SK-N-MC (cell line): ENCODE measurements around the gene CDK12.

Source experiments
- EZH2 ChIP-seq: fragments of 200-600 bp; sonication (generic); IDR thresholded peaks from one replicate; pipeline ENCODE4 v1.6.1; 2017; ENCODE audit warnings: antibody characterized with exemption
- POLR2AphosphoS5 ChIP-seq: IDR thresholded peaks from 2 replicates; pipeline ENCODE4 v1.6.1; 2012; ENCODE audit warnings: mild to moderate bottlenecking, low read depth, low read length, borderline replicate concordance

DNA sequence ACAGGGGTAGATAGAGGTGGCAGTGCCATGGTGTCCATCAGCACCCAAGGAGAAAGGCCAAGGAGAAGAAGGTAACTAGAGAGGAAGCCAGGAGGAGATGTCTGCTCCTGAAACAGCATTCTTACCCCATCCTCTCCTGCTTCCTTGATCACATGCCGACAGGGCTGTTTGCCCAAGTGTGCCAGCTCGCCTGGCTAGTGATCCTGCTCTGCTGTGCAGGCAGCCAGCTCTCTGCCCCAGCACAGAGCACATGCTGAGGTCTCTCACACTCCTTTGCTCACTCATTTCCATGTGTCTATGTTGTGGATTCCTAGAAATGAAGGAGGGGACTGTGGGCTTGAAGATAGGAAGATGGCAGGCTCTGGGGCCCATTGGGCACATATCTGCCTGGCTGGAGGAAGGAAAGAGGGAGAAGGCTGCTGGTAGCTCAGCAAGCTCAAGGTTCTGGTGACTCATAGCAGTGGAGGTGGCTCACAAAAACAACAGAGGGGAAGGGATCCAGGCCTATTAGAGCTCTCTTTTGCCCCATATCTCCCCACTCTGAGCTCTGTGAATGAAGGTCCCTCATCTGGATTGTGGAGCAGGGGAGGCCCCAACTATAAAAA is 92.2 kb downstream of the CDK12 start:
- TF ChIP-seq POLR2AphosphoS5 (no peak), EZH2 (no peak)
